HL-60 (cell line): ENCODE results near the gene TMCC3.

Source experiments
- CTCF ChIP-seq: IDR thresholded peaks from one replicate; pipeline ENCODE4 v1.5.1; 2011; ENCODE audit warnings: low read length, control low read depth, inconsistent platforms; ENCODE audit not compliant: insufficient read depth
- GABPA ChIP-seq: IDR thresholded peaks from 2 replicates; pipeline ENCODE4 v1.6.1; 2012; ENCODE audit warnings: low read depth
- POLR2AphosphoS5 ChIP-seq: IDR thresholded peaks from 2 replicates; pipeline ENCODE4 v1.6.1; 2012; ENCODE audit warnings: low read depth
- TF ChIP-seq, protein P1 (sequence below): IDR thresholded peaks from 2 replicates; pipeline ENCODE4 v1.6.1; 2012; ENCODE audit warnings: low read depth; ENCODE audit not compliant: insufficient replicate concordance

GRCh38 chr12:94589591-94590001 lies 60.8 kb downstream of the TMCC3 start:
- TF ChIP-seq CTCF (no peak), GABPA (no peak), POLR2AphosphoS5 (no peak)
- TF ChIP-seq, protein P1, sequence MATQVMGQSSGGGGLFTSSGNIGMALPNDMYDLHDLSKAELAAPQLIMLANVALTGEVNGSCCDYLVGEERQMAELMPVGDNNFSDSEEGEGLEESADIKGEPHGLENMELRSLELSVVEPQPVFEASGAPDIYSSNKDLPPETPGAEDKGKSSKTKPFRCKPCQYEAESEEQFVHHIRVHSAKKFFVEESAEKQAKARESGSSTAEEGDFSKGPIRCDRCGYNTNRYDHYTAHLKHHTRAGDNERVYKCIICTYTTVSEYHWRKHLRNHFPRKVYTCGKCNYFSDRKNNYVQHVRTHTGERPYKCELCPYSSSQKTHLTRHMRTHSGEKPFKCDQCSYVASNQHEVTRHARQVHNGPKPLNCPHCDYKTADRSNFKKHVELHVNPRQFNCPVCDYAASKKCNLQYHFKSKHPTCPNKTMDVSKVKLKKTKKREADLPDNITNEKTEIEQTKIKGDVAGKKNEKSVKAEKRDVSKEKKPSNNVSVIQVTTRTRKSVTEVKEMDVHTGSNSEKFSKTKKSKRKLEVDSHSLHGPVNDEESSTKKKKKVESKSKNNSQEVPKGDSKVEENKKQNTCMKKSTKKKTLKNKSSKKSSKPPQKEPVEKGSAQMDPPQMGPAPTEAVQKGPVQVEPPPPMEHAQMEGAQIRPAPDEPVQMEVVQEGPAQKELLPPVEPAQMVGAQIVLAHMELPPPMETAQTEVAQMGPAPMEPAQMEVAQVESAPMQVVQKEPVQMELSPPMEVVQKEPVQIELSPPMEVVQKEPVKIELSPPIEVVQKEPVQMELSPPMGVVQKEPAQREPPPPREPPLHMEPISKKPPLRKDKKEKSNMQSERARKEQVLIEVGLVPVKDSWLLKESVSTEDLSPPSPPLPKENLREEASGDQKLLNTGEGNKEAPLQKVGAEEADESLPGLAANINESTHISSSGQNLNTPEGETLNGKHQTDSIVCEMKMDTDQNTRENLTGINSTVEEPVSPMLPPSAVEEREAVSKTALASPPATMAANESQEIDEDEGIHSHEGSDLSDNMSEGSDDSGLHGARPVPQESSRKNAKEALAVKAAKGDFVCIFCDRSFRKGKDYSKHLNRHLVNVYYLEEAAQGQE, result no peak
